RCC 7860 (cell line): ENCODE results near the gene METRNL.
A peak's percentile ranks its signal among the peaks of the same experiment; 100 is the strongest.
"Not testable (repeated sequence)": the region's sequence is repeated elsewhere in the genome, so short reads cannot be mapped to it uniquely, and the experiment has no call there.

ENCODE experiments used
- DNase-seq: peaks from one replicate; pipeline ENCODE4 v3.0.0-alpha.2; 2015; ENCODE audit warnings: low spot score
- FAIRE-seq: peaks from 2 replicates; lab custom pipeline; 2012; peaks lifted over from hg19 to GRCh38; lab: Jason Lieb, UNC

Gene METRNL

DNA sequence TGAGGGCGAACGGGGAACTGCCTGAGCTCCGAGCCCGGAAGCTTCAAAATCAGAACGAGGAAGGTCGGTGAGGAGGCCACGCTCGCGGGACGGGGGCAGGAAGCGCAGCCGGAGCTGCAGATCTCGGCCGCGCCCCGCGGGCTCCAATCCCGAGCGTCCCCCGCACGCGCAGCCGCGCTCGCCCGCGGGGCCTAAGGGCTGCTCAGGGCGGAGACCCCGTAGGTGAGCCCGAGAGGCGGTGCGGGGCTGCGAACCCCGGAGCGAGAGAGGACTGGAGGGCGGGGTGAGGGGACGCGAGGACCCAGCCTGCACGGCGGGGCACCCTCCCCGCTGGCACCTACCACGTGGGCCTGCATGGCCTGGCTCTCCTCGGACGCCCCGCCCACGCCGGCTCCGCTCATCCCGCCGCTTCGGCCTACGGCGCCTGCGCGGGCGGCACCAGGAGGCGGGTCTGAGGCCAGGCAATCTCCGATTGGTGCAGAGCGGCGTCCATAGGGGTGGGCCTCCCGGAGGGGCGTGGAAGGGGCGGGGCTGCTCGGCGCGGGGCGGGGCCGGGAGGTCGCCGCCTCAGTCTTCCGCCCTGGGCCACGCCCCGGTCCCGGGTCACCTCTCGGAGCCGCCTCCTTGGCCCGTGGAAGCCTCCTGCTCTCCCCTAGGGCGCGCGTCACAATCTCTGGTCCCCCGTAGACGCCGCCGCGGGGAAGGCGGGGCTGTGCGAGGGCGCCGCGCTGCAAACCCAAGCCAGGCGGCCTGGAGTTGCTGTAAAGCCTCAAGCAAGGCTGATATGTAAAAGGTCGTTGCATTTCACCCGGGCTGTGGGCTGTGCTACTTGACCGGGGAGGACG is 27.8 kb upstream of the METRNL start:
- peak; percentile 96 for DNase-seq
- no peak for FAIRE-seq

DNA sequence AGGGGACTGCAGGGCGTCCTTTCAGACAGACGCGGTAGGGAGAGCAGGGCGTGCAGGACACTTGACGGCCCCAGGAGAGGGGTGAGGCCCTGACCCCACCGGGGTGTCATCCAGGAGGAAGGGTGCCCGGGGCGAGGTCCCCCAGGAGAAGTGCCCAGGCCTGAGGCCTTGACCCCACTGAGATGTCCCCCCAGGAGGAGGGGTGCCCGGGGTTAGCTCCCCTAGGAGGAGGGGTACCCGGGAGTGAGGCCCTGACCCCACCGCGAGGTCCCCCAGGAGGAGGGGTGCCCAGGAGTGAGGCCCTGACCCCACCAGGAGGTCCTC is 27.2 kb upstream of the METRNL start:
- DNase-seq (no peak), FAIRE-seq (no peak)

DNA sequence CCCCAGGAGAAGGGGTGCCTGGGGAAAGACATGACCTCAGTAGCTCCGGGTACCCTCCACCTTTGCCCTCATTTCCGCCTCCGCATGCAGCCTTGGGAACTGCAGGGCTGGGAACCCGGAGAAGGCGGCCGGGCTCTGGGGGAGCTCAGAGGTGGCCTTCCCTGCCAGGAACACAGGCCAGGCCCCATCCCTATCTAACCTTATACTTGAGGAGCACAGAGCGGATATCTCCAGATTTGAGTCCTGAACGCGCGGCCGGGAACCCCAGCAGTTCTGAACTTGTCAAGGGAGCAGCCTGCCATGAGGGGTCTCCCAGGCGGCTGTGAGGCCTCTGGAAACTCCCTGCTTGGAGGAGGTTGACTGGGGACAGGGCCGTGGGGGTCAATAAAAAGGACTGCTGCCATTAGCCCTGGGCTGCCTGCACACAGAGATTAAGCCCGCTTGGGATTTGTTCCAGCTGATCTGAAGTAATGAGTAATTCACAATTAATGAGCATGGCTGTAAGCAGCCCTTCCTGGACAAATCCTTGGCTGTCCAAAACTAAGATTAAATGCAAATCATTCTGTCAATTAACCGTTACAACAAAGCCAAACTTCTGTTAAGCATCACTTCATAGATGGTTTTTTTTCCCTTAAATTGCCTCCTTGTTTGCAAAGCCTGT is 26.3 kb upstream of the METRNL start:
- DNase-seq (no peak), FAIRE-seq (no peak)

DNA sequence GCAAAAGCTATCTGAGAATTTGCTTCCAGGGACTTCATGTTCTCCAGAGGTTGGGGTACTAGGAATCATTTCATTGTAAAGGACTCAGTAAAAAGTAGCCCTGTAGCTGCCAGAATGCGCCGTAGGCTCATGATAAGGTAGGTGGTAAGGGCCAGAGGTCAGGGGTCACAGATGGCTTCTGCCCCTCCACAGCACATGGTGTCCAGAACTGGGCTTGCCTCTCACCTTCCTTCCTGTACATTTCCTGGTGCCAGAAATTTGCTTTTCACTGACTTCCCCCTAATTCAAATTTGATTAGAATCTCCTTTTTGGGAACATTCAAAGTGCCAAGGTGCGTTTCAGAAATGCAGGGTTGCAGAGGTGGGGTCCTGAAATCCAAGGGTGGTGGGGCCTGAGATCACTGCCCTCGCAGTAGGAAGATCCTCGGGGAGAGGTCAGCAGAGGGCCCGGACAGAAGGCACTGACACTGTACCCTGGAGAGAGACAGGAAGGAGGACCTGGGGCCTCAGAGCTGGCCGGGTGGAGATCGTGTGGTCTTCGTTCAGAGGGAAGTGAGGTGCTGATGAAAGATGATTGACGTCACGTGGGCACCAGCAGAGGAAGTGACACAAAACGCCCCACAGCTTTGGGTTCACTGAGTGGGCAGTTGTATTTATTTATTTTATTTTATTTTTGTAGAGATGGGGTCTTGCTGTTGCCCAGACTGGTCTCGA is 25.5 kb upstream of the METRNL start:
- DNase-seq (no peak), FAIRE-seq (no peak)

DNA sequence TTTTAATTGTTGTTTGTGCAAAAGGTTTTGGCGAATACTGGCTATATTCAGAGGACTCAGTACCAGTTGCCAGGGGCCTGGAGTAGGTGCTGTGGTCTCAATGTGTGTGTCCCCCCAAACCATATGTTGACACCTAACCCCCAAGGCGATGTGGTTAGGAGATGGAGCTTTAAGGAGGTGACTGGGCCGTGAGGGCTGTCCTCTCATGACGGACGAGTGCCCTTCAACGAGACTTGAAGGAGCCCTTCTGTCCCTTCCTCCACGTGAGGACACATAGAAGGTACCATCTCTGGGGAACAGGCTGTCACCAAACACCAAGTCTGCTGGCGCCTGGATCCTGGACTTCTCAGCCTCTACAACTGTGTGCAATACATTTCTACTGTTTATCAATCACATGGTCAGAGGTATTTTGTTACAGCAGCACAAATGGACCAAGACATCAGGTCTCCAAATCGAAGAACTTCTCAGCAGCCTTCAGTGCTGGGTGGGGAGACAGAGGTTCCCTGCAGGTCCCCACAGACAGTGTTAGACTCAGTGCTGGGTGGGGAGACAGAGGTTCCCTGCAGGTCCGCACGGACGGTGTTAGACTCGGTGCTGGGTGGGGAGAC is 24.8 kb upstream of the METRNL start:
- no peak for DNase-seq
- FAIRE-seq, result no peak

DNA sequence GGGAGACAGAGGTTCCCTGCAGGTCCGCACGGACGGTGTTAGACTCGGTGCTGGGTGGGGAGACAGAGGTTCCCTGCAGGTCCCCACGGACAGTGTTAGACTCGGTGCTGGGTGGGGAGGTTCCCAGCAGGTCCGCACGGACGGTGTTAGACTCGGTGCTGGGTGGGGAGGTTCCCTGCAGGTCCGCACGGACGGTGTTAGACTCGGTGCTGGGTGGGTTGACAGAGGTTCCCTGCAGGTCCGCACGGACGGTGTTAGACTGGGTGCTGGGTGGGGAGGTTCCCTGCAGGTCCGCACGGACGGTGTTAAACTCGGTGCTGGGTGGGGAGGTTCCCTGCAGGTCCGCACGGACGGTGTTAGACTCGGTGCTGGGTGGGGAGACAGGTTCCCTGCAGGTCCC is 24.2 kb upstream of the METRNL start:
- not testable (repeated sequence) for FAIRE-seq, DNase-seq

DNA sequence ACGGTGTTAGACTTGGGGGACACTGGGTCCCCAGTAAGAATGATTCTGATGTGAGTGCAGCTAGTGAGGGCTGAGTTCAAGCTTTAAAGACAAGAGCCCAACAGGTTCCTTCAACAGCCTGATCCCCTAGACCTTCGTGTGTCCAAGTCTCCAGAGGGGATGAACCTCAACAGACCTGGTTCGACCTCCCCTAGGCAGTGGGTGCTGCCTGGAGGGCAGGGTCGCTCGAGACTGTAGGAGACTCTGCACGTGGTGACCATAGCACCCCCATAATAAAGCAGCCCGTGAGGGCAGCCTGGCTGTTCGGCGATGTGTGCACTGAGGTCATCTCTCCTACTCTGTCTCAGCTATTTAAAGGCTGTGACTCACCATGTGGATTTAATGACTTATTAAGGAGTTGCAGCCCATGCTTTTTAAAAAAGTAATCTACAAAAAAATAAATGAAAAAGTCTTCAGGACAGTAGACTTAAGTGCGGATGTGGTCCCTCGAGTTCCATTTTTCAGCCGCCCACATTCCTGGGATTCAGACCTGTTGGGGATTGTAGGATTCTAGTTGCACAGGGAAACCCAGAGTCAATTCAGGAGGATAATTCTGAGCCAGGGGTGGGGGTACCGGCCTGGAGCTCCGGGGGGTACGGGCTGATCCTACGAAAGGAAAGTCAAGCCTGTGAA is 23.4 kb upstream of the METRNL start:
- FAIRE-seq, result peak; percentile 89
- peak; percentile 87 for DNase-seq

DNA sequence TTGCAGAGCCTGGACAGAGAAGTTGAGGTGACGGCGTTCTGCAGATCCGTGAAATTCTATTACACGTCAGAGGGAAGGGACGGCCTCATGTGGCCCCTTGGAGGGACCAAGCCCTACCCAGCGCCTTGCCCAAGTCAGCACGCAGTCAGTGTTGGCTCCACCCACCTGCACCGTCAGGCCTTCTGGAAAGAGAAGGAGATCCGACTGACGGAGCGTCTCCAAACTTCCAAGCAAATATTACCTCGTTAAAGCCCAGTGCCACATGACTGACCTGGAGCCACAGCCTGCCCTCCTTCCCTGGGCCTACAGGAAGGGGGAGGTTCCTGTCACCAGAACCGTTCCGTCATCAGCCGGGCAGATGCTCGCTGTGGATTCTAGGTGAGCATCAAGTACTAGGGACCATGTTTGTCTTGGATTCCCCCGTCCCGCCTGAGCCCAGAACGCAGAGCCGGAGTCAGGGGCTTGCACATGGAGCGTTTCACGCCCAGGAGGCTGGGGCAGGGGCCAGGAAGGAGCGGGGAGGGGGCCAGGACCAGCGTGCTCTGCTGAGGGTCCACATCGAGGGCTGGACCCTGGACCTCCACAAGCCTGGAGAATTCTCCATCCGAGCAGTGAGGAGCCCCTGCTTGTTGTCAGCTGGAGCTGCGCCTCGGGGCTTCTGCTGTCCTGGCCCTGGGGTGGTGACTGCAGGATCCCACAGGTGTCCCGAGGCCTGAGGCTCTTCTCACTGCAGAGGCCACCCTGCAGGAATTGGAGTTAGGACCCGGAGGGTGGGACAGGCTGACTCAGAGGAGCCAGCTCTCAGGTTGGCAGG is 22.6 kb upstream of the METRNL start:
- DNase-seq, result peak; percentile 85
- FAIRE-seq, result peak; percentile 63

DNA sequence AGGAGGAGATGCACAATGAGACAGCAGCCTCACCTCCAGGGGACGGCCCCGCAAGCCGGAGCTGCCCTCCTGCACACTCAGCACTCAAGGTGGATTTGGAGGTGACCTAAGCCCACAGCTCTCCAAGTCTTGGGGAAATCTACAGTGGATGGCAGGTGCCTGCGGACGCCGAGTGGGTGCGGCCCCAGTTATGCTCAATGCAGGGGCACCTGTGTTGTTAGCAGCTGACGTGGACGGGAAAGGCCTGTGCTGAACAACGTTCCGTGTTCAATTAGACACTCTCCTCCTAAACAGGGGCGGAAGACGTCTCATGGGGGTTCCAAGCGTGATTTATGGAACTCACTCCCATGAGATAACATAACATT is 22.0 kb upstream of the METRNL start:
- DNase-seq (no peak), FAIRE-seq (no peak)

DNA sequence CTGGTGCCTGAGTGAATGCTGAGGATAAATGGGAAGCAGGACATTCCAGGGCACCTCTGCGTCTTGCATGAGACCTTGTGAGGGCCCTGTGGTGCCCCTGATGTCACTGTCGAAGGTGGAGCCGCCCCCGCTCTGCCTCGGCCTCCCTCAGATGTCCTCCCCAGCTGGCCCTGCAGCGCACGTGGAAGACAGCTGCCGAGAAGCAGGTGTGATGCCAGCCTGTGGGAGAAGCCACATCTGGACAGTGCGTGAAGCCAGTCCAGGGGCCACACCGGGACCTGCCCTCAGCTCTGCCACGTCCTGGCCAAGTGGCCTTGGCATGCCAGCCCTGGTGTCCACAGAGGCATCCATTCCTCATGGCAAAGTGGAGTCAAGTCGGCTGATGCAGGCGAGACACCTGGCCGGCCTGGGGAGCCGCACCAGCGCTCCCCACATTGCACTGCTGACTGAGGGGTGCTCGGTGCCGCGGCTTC is 21.6 kb upstream of the METRNL start:
- no peak for FAIRE-seq
- no peak for DNase-seq

DNA sequence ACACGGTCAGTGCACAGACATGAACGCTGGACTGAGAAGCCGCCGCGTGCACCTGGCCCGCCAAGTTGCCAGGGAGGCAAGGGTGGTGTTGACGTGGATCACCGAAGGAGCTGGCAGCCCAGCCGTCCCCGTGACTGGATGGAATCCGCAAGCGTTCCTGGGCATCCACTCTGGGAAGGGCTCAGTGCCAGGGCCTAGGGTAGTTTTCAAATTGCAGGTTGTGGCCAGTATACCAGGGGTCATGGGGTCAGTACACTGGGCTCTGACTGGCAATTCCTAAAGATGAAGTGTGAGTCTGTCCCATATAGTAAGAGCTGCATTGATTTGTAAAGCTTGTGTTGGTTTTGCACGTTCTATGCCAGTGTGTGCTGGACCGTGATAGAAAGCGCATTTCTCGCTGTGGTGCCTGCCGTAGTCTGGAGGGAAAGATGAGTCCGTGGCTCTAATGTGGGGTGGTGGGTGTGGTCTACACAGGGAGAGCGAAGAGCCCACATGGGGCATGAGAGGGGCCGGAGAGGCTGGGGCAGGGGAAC is 21.1 kb upstream of the METRNL start:
- no peak for DNase-seq
- FAIRE-seq, result no peak

DNA sequence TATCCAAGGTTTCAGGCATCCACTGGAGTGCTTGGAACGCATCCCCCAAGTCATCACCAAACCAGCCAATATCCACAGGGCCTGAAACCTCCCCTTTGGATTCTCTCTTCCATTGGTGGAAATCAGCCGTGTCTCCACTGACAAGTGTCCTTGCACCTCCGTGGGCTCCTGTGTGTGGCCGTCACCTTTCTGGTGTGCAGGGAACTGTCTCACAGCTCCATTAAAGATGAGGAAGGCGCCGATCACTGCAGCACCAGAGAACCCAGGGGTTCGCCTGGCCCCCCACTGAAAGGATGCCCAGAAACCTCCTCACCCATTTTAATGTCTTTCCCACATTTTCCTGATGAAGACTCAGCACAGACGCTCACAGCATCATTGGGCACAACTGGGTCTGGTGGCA is 17.8 kb upstream of the METRNL start:
- no peak for DNase-seq
- no peak for FAIRE-seq

DNA sequence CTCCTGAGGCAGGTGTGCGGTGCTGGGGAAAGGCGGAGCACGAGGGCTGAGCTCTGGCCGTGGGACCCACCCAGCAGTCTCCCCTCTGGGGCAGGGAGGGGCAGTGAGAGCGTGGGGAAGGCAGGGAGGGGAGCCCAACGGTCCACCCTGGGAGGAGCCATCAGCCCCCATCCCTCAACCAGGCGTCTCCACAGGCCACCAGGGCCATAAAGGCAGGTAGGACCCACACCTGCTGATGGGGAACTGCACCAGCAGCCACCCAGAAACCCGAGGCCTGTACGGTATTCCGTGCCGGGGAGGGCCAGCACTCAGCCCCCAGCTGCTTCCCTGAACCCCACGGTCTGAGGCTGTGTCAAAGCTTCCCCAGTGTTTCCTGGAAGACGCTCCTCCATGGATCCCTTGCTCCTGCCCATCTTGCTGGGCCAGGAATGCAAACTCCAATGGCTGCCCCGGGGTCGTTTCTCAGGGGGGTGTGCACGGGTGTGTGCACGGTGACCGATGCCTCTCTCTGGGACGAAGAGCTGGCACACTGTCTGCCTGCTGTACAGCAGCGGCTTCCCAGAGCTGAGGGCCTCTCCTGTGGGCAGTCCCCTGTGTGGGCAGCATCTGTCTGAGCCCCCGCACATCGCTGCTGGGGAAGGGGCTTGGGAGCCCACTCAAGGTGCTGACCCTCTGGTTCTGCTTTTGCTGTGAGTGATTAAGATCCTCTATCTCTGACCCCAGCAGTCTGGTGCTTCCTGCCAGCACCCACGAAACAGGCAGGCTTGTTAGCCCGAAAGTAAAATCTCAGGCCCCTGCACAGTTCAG is 17.2 kb upstream of the METRNL start:
- FAIRE-seq (no peak), DNase-seq (no peak)

DNA sequence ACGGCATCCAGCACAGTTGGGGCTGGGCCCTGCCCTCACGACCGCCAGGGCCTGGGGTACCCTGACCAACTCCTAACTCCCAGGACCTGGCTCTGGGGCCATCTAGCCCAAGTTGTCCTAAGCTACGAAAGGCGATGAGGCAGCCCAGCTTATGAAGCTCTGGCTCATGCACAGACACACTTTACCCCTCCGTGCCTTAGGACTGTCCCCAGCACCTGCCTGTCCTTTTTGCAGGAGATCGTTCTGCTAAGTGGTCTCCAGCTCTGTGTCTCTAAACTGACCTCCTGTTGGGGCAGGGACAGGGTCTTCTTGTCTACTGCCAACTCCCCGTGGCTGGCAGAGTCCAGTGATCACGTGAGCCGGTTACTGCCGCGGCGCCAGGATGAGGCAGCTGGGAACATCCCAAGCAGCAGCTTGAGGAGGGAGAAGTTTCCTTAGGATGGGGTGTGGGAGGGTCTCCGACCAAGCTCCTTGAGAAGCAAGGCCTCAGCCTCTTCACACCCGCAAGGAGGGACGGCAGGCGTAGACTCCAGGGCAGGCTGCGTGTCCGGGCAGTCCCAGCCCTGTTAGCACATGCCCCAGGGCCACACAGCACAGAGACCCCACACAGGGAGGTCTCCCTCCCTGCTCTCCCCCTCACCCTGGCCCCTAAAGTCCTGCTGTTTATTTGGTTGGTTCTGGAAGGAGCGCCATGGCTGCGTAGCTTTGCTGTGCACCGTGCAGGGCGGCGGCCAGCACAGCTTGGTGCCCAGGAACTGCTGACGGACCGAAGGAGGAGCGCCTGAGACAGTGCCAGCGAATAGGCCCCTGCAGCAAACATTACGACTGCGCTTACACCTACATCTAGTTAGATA is 16.4 kb upstream of the METRNL start:
- DNase-seq, result no peak
- FAIRE-seq, result no peak

DNA sequence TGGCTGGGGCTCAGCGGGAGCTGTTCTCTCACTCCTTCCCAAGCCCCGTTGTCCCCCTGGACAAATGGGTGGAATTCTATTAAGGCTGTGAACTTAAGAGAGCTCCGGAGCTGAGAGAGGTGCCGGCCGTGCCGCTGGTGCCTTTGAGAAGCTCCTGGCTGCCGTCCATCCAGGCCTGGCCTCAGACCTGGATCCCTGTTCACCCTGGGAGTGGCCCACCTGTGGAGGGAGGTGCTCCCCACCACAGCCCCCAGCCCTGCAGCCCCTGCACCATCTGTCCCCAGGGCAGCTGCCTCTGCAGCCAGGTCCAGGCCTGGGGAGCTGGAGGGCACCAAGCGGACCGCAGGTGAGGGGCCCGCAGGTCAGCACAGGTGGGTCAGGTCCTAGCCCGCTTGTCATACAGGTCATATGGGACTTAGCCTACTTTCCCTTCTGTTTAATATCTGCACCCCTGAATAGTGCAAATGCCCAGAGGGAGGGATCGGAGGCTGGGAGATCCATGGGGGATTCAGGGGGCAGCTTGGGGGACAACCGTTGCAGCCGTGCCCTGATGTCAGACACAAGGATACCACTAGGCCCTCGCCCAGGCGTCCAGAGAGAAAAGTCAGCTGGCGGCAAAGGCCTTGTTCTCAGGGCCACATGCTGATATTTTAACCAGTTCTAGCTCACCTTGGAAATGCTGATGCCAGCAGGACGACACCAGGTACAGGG is 15.2 kb upstream of the METRNL start:
- FAIRE-seq (no peak), DNase-seq (no peak)

DNA sequence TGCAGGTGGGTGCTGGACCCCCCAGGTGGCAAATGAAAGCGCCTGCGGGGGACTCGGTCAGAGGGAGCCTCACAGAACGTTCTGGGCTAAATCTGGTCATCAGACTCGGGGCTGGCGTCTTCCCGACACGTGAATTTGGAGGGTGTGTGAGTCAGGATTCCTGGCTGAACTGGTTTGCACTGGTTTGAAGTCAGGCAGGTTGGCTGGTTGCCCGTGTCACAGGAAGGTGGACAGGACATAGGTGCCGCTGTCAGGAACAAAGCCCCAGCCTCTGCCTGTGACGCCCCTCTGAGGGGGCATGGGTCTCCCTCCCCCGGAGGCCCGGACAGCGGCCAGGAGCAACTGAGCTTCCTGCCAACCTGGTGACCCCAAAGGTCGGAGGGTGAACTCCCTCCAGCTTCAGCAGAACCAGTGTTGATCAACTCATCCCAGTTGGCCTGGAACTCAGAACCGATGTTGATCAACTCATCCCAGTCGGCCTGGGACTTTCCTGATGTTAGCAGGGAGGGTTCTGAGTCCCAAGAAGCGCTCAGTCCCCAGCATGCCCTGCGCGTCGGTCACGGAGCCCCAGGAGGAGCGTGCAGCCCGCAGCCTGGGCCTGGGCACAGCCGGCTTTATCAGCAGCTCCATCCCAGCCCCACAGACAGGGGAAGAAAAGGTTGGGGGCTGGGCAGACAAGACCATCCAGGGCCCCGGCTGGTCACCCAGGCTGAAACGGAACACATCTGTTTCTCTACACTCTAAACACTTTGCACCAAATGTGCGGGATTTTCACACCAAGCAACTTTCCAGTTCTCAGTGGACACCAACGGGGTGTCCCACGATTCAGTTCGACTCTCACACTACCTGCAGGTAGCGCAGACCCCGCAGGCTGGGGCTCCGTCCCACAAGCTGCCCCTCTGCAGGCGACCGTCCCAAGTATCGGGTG is 14.4 kb upstream of the METRNL start:
- FAIRE-seq, result no peak
- DNase-seq, result no peak
